Astrocyte of the cerebellum (primary cell): ENCODE results near the gene AGL.
"Not testable (repeated sequence)": the region's sequence is repeated elsewhere in the genome, so short reads cannot be mapped to it uniquely, and the experiment has no call there.

ENCODE experiments used
- DNase-seq: peaks from one replicate; pipeline ENCODE4 v3.0.0-alpha.2; 2011; ENCODE audit warnings: low read depth
- H3K4me3 ChIP-seq: 2 replicates; pipeline ENCODE4 v1.5.1; 2011; ENCODE audit warnings: mild to moderate bottlenecking, low read depth, low read length, moderate library complexity
- in situ Hi-C: cut with HindIII; loops from 2 replicates; pipeline ENCODE4 v1.10.0; 2017; ENCODE audit warnings: low sequenced_read_pairs
- TF ChIP-seq, protein P1 (sequence below): IDR thresholded peaks from 2 replicates; pipeline ENCODE4 v1.5.1; 2012; ENCODE audit warnings: low read length, low read depth, moderate library complexity, mild to moderate bottlenecking; ENCODE audit errors: missing control alignments

AGL gene

GRCh38 chr1:99970713-99971255, 120.6 kb downstream of the AGL start:
- DNase-seq, result no peak
- peak overlapping the region; percentile 78 for H3K4me3 ChIP-seq
- in situ Hi-C loops, result no loop called here
- TF ChIP-seq, protein P1, sequence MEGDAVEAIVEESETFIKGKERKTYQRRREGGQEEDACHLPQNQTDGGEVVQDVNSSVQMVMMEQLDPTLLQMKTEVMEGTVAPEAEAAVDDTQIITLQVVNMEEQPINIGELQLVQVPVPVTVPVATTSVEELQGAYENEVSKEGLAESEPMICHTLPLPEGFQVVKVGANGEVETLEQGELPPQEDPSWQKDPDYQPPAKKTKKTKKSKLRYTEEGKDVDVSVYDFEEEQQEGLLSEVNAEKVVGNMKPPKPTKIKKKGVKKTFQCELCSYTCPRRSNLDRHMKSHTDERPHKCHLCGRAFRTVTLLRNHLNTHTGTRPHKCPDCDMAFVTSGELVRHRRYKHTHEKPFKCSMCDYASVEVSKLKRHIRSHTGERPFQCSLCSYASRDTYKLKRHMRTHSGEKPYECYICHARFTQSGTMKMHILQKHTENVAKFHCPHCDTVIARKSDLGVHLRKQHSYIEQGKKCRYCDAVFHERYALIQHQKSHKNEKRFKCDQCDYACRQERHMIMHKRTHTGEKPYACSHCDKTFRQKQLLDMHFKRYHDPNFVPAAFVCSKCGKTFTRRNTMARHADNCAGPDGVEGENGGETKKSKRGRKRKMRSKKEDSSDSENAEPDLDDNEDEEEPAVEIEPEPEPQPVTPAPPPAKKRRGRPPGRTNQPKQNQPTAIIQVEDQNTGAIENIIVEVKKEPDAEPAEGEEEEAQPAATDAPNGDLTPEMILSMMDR, result no peak

DNA sequence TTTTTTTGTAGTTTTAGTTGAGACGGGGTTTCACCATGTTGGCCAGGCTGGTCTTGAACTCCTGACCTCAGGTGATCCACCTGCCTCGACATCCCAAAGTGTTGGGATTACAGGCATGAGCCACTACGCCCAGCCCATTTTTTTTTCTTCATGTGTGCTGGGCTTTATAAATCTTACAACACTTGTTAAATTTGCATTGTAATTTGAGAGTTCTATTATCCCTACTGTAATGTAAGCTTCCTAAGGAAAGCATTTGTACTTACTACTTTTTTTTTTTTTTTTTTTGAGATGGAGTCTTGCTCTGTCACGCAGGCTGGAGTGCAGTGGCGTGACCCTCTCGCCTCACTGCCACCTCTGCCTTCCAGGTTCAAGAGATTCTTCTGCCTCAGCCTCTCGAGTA, 121.9 kb downstream of the AGL start:
- H3K4me3 ChIP-seq, DNase-seq, in situ Hi-C loops: not testable (repeated sequence)
